D721Med (cell line): ENCODE data around the gene HTR7.
"Not testable (repeated sequence)": the region's sequence is repeated elsewhere in the genome, so short reads cannot be mapped to it uniquely, and the experiment has no call there.

Experiments used
- DNase-seq: peaks from one replicate; pipeline ENCODE4 v3.0.0; 2011; ENCODE audit warnings: low spot score; ENCODE audit not compliant: insufficient read length
- FAIRE-seq: peaks from 2 replicates; lab custom pipeline; 2011; peaks lifted over from hg19 to GRCh38; lab: Jason Lieb, UNC
- TF ChIP-seq, protein P1 (sequence below): IDR thresholded peaks from 2 replicates; pipeline ENCODE4 v1.5.1; 2012; ENCODE audit warnings: mild to moderate bottlenecking, control low read depth; ENCODE audit not compliant: insufficient read depth; ENCODE audit errors: missing control alignments

HTR7 gene

DNA sequence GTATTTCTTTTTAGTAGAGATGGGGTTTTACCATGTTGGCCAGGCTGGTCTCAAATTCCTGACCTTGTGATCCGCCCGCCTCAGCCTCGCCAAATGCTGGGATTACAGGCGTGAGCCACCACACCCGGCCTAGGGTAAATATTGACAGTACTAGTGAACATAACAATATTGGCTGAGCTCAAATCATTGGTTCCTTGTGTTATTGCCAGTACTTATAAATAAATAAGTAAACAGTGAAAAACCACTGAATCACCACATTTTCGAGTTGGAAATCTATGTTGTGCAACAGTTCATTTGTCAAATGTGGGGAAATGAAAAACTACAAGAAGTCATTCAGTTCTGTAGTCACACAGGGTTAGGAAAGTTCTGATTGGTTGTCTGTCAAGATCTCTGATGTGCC is 29.7 kb upstream of the HTR7 start:
- no peak for DNase-seq
- TF ChIP-seq, protein P1, sequence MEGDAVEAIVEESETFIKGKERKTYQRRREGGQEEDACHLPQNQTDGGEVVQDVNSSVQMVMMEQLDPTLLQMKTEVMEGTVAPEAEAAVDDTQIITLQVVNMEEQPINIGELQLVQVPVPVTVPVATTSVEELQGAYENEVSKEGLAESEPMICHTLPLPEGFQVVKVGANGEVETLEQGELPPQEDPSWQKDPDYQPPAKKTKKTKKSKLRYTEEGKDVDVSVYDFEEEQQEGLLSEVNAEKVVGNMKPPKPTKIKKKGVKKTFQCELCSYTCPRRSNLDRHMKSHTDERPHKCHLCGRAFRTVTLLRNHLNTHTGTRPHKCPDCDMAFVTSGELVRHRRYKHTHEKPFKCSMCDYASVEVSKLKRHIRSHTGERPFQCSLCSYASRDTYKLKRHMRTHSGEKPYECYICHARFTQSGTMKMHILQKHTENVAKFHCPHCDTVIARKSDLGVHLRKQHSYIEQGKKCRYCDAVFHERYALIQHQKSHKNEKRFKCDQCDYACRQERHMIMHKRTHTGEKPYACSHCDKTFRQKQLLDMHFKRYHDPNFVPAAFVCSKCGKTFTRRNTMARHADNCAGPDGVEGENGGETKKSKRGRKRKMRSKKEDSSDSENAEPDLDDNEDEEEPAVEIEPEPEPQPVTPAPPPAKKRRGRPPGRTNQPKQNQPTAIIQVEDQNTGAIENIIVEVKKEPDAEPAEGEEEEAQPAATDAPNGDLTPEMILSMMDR, result no peak
- no peak for FAIRE-seq

DNA sequence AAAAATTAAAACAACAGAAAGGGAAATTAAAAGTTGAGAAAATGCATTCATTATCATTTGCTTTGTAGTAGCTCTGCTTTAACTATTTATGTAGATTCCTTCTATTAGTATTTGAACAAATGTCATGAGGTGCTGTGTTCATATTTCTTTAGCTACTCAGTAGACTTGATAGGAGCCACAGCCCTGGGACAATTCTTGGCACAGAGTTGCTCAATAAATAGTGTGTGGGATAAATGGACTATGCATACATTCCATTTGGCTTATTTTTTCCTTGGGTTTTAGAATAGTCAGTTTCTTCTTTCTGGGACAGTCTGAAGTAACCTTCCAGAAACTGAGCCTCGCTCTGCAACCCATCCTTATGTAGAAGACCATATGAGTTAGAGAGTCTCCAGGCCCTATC is 27.3 kb upstream of the HTR7 start:
- DNase-seq (no peak), FAIRE-seq (no peak)
- TF ChIP-seq, protein P1, result no peak

DNA sequence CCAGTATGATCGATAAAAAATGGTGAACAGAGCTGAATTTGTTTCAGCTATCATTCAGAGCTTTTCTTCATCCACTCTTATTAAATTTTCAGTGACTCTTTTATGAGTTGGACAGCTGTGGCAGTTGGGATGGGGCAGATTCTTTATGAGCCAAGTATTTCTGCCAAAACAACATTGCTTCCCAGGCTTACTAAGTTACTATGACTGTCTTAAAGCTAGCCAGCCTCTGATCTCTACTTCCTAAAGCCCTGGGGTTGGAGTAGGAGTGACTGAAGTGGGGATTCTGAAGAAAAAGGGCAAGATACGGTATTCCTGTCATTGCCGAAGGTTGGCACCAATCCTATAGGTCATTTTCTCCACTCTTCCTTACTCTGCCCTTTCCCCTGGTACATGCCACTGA is 26.6 kb upstream of the HTR7 start:
- TF ChIP-seq, protein P1, result no peak
- FAIRE-seq (no peak), DNase-seq (no peak)

DNA sequence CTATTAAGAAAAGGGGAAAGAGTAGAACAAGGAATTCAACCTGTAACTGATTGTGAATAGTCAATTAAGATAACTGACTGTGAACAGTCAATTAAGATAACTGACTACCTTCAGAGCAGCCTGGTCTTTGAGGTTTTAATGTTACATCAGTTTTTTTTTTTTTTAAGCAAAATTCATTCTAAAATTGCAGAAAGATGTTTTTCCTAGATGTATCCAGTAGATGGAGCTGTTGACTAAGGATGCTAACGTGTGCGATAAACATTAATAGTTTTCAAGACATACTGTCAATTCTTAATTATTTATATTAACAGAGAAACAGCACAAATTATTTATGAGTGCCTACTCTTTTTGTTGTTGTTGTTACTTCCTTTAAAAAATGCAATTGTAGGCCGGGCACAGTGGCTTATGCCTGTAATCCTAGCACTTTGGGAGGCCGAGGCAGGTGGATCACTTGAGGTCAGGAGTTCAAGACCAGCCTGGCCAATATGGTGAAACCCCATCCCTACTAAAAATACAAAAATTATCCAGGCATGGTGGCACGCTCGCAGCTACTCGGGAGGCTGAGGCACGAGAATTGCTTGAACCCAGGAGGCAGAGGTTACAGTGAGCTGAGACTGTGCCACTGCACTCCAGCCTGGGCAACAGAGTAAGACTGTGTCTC is 22.4 kb upstream of the HTR7 start:
- not testable (repeated sequence) for DNase-seq, FAIRE-seq
- TF ChIP-seq, protein P1, result peak; percentile 64

DNA sequence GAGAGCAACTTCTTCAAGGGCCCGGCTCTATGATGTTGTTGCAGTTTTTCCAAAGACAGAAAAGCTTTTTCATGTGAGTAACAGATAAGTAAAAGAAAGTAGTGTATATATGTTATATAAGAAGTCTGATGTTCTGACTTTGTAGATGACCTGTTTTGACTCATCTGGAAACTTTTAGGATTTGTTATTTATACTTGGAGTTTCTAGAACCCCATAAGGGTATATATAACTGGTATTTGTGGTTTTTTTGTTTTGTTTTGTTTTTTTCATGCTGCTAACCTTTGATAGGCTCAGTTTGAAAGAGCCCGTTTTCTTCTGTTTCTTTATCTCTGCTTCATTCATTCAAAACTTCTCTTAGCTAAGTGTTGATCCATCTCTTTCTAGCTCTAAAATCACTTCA is 21.2 kb upstream of the HTR7 start:
- TF ChIP-seq, protein P1, result no peak
- DNase-seq (no peak), FAIRE-seq (no peak)

DNA sequence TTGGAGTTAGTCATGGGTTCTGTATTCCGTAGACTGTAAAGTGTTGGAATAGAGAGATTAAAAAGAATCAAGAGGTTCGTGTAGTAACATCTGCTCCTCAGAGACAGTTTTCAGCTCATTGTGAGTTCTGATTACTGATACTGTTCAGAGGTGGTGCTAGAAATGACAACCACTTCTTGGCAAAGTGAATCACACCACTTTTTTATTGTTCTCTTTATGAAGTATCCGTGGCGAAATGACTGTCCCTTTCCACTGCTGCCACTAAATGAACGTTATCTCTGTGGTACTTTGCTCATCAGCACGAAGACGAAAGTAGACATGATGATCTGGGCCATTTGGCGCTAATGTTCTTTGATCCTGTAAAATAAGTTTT is 14.8 kb upstream of the HTR7 start:
- TF ChIP-seq, protein P1, result no peak
- no peak for DNase-seq
- no peak for FAIRE-seq
